GM23338 (cell line): ENCODE measurements around the gene EDEM1. TPM values are rescaled to one million over a fixed set of nuclear protein-coding genes. Genes with fewer than 3 reads are reported as not detected.
A peak's percentile ranks its signal among the peaks of the same experiment; 100 is the strongest.

ENCODE experiments used
- ATAC-seq: fragments of 200-7000 bp; cut with Tn5 transposase; 3 replicates; pipeline ENCODE4 v1.9.1; 2020
- DNase-seq: peaks from one replicate; pipeline ENCODE4 v3.0.0-alpha.2; 2015; ENCODE audit warnings: low spot score
- H2AFZ ChIP-seq: fragments of 200-600 bp; sonication (generic); 2 replicates; pipeline ENCODE4 v1.8.0; 2016; ENCODE audit warnings: antibody characterized with exemption, mild to moderate bottlenecking, moderate library complexity
- H3F3A ChIP-seq: fragments of 200-600 bp; sonication (generic); replicated peaks from 2 replicates; pipeline ENCODE4 v1.8.0; 2017; ENCODE audit warnings: antibody characterized with exemption, mixed run types, low read depth
- H3K27ac ChIP-seq: fragments of 200-600 bp; sonication (generic); 2 replicates; pipeline ENCODE4 v1.6.1; 2016; ENCODE audit warnings: low read depth
- H3K27me3 ChIP-seq: fragments of 200-600 bp; sonication (generic); 2 replicates; pipeline ENCODE4 v1.8.0; 2016; ENCODE audit warnings: mild to moderate bottlenecking, mixed run types, moderate library complexity; ENCODE audit not compliant: insufficient read depth
- H3K36me3 ChIP-seq: fragments of 200-600 bp; sonication (generic); 2 replicates; pipeline ENCODE4 v1.8.0; 2016; ENCODE audit warnings: mild to moderate bottlenecking; ENCODE audit not compliant: insufficient read depth
- H3K4me1 ChIP-seq: fragments of 200-600 bp; sonication (generic); 2 replicates; pipeline ENCODE4 v1.8.0; 2016; ENCODE audit warnings: mild to moderate bottlenecking, moderate library complexity; ENCODE audit not compliant: insufficient read depth
- H3K4me2 ChIP-seq: fragments of 200-600 bp; sonication (generic); 2 replicates; pipeline ENCODE4 v1.7.1; 2017; ENCODE audit warnings: mixed run types
- H3K4me3 ChIP-seq: fragments of 200-600 bp; sonication (generic); 2 replicates; pipeline ENCODE4 v1.6.1; 2016; ENCODE audit warnings: mixed run types
- H3K79me2 ChIP-seq: fragments of 200-600 bp; sonication (generic); replicated peaks from 2 replicates; pipeline ENCODE4 v1.8.0; 2017; ENCODE audit warnings: mild to moderate bottlenecking; ENCODE audit not compliant: insufficient read depth
- H3K9me2 ChIP-seq: fragments of 200-600 bp; sonication (generic); 2 replicates; pipeline ENCODE4 v1.8.0; 2017; ENCODE audit not compliant: insufficient read depth
- H4K20me1 ChIP-seq: fragments of 200-600 bp; sonication (generic); replicated peaks from 2 replicates; pipeline ENCODE4 v1.8.0; 2017; ENCODE audit warnings: mild to moderate bottlenecking; ENCODE audit not compliant: insufficient read depth
- H3K27ac Mint-ChIP-seq: 2 replicates; pipeline ENCODE4 v1.8.0; 2020; ENCODE audit warnings: inconsistent platforms, mild to moderate bottlenecking, moderate library complexity, mixed read lengths
- H3K27me3 Mint-ChIP-seq: 3 replicates; pipeline ENCODE4 v1.8.0; 2022; ENCODE audit warnings: low read depth, mild to moderate bottlenecking, moderate library complexity, mixed read lengths, inconsistent platforms; ENCODE audit not compliant: insufficient read depth, poor library complexity
- H3K36me3 Mint-ChIP-seq: 3 replicates; pipeline ENCODE4 v1.8.0; 2021; ENCODE audit warnings: low read depth, mild to moderate bottlenecking, inconsistent platforms, moderate library complexity, mixed read lengths
- H3K4me1 Mint-ChIP-seq: 3 replicates; pipeline ENCODE4 v1.8.0; 2020; ENCODE audit warnings: mild to moderate bottlenecking, inconsistent platforms, mixed read lengths
- H3K4me3 Mint-ChIP-seq: 3 replicates; pipeline ENCODE4 v1.8.0; 2021; ENCODE audit warnings: moderate library complexity, mild to moderate bottlenecking, inconsistent platforms, mixed read lengths
- H3K9me3 Mint-ChIP-seq: 3 replicates; pipeline ENCODE4 v1.8.0; 2020; ENCODE audit warnings: moderate library complexity, mild to moderate bottlenecking, inconsistent platforms, mixed read lengths
- CREB1 ChIP-seq: fragments of 250-450 bp; sonication (Bioruptor Pico); IDR thresholded peaks from 2 replicates; pipeline ENCODE4 v1.5.0; 2020; ENCODE audit warnings: low read depth, mild to moderate bottlenecking, moderate library complexity
- CTCF ChIP-seq, 2 experiments: fragments of 200-600 bp in 1 of 2; sonication (generic) in 1 of 2; conservative IDR thresholded peaks; 2 replicates each; pipeline versions ENCODE4 v1.5.1 to v1.6.1; 2016 to 2017; ENCODE audit warnings: antibody characterized with exemption in 2 of 2, low read depth in 2 of 2, mild to moderate bottlenecking in 2 of 2, moderate library complexity in 1 of 2
- ETS1 ChIP-seq: IDR thresholded peaks from 2 replicates; pipeline ENCODE4 v1.6.1; 2016; ENCODE audit warnings: antibody characterized with exemption
- EZH2 ChIP-seq: fragments of 200-600 bp; sonication (generic); IDR thresholded peaks from one replicate; pipeline ENCODE4 v1.8.0; 2017; ENCODE audit warnings: antibody characterized with exemption, mild to moderate bottlenecking, low read depth; ENCODE audit not compliant: unreplicated experiment
- EZH2phosphoT487 ChIP-seq: fragments of 200-600 bp; sonication (generic); IDR thresholded peaks from one replicate; pipeline ENCODE4 v1.8.1; 2018; ENCODE audit warnings: antibody characterized with exemption; ENCODE audit not compliant: unreplicated experiment
- JUNB ChIP-seq: IDR thresholded peaks from one replicate; pipeline ENCODE4 v1.6.1; 2016; ENCODE audit warnings: antibody characterized with exemption; ENCODE audit not compliant: unreplicated experiment
- NANOG ChIP-seq: IDR thresholded peaks from 2 replicates; pipeline ENCODE4 v1.6.1; 2016; ENCODE audit warnings: antibody characterized with exemption, borderline replicate concordance
- POLR2AphosphoS5 ChIP-seq: IDR thresholded peaks from 2 replicates; pipeline ENCODE4 v1.6.1; 2016; ENCODE audit warnings: antibody characterized with exemption, low read depth
- REST ChIP-seq: IDR thresholded peaks from one replicate; pipeline ENCODE4 v1.6.1; 2018; ENCODE audit warnings: antibody characterized with exemption; ENCODE audit not compliant: unreplicated experiment
- STAT1 ChIP-seq: IDR thresholded peaks from one replicate; pipeline ENCODE4 v1.6.1; 2016; ENCODE audit warnings: antibody characterized with exemption; ENCODE audit not compliant: unreplicated experiment
- ZNF114 ChIP-seq: fragments of 250-450 bp; sonication (Bioruptor Pico); IDR thresholded peaks from 2 replicates; pipeline ENCODE4 v1.5.0; 2020; ENCODE audit warnings: mild to moderate bottlenecking, moderate library complexity
- ZNF331 ChIP-seq: fragments of 250-450 bp; sonication (Bioruptor Pico); IDR thresholded peaks from 2 replicates; pipeline ENCODE4 v1.5.0; 2020; ENCODE audit warnings: low read depth, mild to moderate bottlenecking, moderate library complexity
- ZNF462 ChIP-seq: fragments of 250-450 bp; sonication (Bioruptor Pico); IDR thresholded peaks from 2 replicates; pipeline ENCODE4 v1.5.0; 2020; ENCODE audit warnings: mild to moderate bottlenecking, moderate library complexity
- polyA plus RNA-seq: library from polyadenylated mRNA; unstranded; fragments of >200 nt; fragmentation: Nextera tagmentation; extraction: Ambion mirVana; gene quantifications from 2 replicates; pipeline ENCODE4 v1.2.1, GENCODE V29; 2016
- total RNA-seq: library from RNA; depleted of rRNA; stranded (reverse); fragments of >200 nt; shearing (Covaris generic); gene quantifications from 2 replicates; pipeline ENCODE4 v1.2.3, GENCODE V29; 2014

Gene EDEM1
- total and polyA plus RNA-seq, 2 experiments from 2014 or later, result 2.2 to 36.7 TPM

GRCh38 chr3:5220193-5220592 is 32.7 kb downstream of the EDEM1 start:
- no peak overlapping the region for H3K27ac ChIP-seq
- ATAC-seq (no peak), DNase-seq (no peak)
- H2AFZ ChIP-seq, result no peak overlapping the region
- H3K9me2 ChIP-seq, result no peaks in the 10 kb centered on the region
- H3K27me3 ChIP-seq, result no peaks in the 10 kb centered on the region
- no peak overlapping the region for H3K4me3 Mint-ChIP-seq
- H3K27me3 Mint-ChIP-seq, result peaks cover 5% of the 10 kb centered on the region
- H4K20me1 ChIP-seq, result no peaks in the 10 kb centered on the region; the same call in 1 of the 2 replicates
- peaks cover 30% of the 10 kb centered on the region for H3K36me3 Mint-ChIP-seq
- H3K4me2 ChIP-seq, result no peak overlapping the region
- H3K79me2 ChIP-seq, result no peaks in the 10 kb centered on the region
- no peaks in the 10 kb centered on the region for H3K9me3 Mint-ChIP-seq
- peaks cover 11% of the 10 kb centered on the region; the same call in 1 of the 2 replicates for H3K36me3 ChIP-seq
- H3K4me1 ChIP-seq, result peaks cover 21% of the 10 kb centered on the region
- TF ChIP-seq ZNF331 (CRISPR knock-in tag) (no peak), ZNF462 (no peak), NANOG (no peak), JUNB (no peak), ETS1 (no peak), STAT1 (no peak), CTCF (conservative IDR thresholded peaks at IDR 0.05; ENCODE audit: low read depth in 2 of 2) (no peak), CREB1 (CRISPR knock-in tag) (no peak), EZH2phosphoT487 (no peak), ZNF114 (CRISPR knock-in tag) (no peak), EZH2 (no peak), POLR2AphosphoS5 (no peak), REST (no peak)
- H3K4me3 ChIP-seq, result no peak overlapping the region
- peaks cover 49% of the 10 kb centered on the region for H3K4me1 Mint-ChIP-seq
- peak overlapping the region; percentile 65; the same call in 1 of the 2 replicates for H3K27ac Mint-ChIP-seq
- H3F3A ChIP-seq, result no peaks in the 10 kb centered on the region
